GM19455 (cell line): Measurements from ENCODE around the gene GLIS2.

ENCODE experiments used
- ATAC-seq: cut with Tn5 transposase; IDR thresholded peaks from one replicate; pipeline ENCODE4 v1.9.1; 2021; ENCODE audit not compliant: unreplicated experiment

Gene GLIS2

DNA sequence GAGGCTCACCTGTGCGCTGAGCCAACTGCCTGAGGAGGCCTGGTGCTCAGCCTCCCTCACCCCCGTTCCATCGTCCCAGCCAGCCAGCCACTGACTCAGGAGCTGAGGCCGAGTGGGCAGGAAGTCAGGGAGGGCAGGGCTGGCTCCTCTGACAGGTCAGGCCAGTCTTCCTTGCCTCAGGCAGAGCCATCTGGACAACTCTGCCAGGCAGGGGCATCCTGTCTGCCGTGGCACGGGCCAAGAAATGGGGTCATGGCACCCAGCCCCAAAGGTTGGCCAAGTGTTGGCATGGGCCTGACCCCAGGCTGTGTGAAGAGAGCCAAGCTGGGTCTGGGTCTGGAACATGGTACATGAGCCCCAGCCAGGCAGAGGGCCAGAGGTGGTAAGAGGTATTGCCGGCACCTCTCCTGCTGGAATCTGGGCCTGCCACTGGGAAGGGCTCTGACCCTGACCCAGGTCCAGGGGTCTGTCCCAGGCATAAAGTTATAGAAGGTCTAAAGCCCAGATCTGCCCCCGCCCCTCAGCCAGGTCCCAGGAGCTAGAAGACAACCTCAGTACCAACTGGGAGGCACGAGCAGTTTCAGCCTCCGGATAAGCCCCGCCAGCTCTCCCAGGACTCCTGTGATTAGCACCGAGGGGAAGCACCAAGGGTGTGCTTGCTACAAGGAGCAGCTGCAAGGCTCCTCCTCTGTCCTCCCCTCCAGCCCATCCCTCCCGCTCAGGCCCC is 53.3 kb downstream of the GLIS2 start:
- no peak for ATAC-seq

- ATAC-seq = no peak
Measured at GRCh38 chr16:4370151-4370550, 54.3 kb downstream of the GLIS2 start.

- no peak for ATAC-seq
Measured at GRCh38 chr16:4370570-4371356, 54.9 kb downstream of the GLIS2 start.

GRCh38 chr16:4371357-4372000 is 55.6 kb downstream of the GLIS2 start, which contains the start of gene VASN:
TSS of gene VASN (plus strand) at chr16:4371848. CDS start at chr16:4380878, 9,030 bp downstream.
- peak; percentile 63 for ATAC-seq

- peak; percentile 34 for ATAC-seq
Measured at GRCh38 chr16:4372001-4372577, 56.2 kb downstream of the GLIS2 start.

GRCh38 chr16:4372578-4373355 is 56.9 kb downstream of the GLIS2 start:
- no peak for ATAC-seq

DNA sequence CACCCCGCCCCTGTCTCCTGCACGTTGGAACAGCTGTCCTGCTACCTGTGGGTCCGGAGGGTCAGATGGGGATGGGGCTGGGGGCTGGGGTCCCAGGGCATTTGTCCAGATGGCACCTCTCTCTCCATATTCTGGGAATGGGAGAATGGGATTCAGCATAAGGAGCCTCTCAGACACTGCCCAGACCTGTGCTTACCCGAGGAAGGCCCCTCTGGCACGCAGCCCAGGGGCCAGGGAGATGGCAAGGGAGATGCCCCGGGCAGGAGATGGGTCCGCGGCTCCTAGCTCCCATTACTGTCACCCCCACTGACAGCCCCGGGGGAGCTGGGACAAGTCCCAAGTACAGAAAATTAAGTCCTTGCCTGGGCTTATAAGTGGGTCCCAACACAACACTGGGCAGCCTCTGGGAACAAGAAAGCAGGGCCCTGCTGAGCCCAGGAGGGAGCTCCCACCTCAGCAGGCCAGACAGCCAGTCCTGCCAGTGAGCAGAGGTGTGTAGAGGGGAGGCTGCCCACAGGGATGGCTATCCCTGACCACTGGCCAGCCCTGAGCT is 57.6 kb downstream of the GLIS2 start:
- no peak for ATAC-seq

GRCh38 chr16:4373909-4374742 is 58.3 kb downstream of the GLIS2 start:
- ATAC-seq = no peak

GRCh38 chr16:4375717-4376116 is 59.9 kb downstream of the GLIS2 start:
- no peak for ATAC-seq

DNA sequence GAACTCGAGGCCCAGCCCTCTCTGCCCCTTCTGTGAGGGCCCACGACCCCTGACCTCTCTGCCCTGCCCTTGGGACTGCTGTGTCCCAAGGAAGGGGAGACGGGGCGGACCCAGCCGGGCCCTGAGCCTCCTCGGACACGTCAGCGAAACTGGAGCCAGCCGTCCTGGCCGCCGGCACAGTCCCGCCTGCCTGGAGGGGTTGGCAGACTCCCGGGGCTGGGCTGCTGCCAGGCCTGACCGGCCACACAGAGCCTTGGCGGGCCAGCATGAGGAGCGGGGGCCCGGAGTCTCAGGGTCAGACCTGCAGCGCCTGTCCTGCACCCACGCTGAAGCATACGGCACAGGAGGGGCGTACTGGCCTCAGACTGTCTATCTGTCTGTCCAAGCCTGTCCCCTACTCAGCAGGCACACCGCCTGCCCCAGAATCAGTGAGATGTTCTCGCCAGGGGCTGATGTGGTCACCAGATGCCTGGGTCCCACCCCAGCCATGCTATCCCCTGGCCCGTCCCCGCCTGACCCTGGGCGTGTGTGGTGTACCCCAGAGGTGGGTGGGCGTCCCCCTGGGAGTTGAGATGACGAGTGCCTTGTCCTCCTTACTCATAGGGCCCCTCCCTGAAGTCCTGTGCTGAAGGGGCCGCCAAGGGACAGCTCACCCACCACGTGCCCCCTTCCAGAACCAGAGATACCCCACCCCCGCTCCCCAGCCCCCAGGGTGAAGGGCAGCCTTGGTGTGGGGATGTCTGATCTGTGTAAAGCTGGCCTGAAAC is 60.4 kb downstream of the GLIS2 start:
- ATAC-seq = no peak

GRCh38 chr16:4376893-4377572 is 61.2 kb downstream of the GLIS2 start:
- no peak for ATAC-seq

DNA sequence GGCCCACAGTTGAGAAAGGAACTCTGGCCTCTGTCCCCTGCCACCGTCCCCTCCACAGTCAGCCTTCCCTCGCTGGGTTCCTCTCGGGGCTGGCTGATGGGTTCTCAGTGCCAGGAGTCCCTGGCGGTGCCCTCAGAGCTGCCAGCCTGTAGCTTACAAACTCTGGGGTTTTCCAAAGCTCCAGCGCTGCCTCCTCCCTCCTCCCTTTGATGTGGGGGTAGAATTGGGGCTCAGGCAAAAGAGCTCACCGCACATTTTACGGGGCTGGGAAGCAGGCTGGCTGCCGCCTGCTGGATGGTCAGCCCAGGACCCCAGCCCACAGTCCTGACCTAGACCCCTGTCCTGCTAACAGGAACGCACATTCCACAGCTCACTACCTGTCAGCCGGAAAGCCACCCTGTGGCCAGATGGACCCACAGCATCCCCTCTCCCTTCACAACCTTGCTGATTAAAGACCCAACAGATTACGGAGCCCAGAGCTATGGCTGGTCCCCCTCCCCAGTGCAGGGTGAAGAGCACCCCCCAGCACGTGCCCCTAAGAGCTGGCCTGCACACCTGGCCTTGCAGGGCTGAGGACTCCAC is 61.8 kb downstream of the GLIS2 start:
- ATAC-seq = no peak

- no peak for ATAC-seq
Measured at GRCh38 chr16:4378161-4378666, 62.3 kb downstream of the GLIS2 start.

DNA sequence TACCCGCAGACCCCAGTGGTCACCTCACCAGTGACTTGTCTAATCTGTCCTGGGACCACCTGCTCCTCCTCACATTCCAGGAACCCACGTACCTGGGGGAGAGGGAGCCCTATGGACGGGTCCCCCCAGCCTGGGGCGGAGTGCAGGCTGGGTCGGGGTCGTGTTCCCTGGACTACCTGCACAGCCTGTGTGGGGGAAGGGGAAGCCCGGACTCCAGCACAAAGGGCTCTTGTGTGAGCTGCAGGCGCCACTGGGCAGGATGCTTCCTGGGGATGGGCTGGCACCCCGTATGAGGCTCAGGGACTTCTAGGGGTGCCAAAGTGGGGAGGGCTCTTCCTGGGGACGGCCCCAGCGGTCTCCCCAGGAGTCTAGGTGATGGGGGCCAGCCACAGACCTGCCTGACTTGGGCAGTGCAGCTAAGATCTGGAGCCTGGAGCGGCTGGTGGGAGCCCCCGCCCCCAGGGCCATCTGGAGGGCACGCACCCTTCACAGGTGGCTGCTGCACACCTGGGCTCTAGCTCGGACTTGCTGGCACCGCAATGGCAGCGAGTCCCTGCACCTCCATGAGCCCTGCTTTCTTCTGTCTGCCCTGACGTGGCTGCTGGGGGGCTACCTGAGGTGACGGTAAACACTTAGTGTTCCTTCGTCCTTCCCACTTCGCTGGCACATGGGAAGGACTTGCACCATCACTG is 63.3 kb downstream of the GLIS2 start:
- no peak for ATAC-seq

DNA sequence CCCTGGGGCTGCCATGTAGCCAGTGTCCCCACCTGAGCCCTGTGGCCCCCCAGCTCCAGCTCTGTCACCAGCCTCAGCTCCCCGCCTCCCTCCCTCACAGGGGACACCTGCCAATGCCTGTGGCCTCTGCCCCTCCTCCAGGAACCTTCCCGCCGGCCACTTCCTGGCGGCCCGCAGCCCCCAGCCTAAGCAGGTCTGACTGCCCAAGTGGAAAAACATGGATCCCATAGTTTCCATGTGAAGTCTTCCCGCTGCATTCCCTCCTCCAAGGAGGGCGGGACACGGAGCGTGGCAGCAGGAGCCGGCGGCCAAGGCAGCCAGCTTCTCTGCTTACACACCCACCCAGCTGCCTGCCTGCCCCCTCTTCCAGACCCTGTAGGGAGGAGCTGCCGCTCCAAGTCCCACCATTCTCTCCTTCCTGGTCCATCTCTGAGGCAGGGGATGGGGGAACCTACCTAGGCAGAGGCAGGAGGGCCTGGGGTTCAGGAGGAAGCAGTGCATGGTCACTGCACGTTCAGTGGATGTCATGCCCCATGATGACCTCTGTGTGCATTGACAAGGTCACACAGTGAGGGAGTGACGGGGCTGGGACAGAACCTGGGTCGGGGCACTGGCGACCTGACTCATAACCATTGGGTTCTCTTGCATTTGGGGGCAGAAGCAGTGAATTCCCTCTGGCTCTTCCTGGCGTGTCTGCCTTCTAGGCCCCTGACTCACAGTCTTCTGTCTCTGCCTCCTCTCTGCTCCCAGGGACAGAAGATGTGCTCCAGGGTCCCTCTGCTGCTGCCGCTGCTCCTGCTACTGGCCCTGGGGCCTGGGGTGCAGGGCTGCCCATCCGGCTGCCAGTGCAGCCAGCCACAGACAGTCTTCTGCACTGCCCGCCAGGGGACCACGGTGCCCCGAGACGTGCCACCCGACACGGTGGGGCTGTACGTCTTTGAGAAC is 64.5 kb downstream of the GLIS2 start:
- no peak for ATAC-seq
